HepG2 (cell line): ENCODE data around the gene GGNBP2. TPM values are rescaled to one million over a fixed set of nuclear protein-coding genes. Genes with fewer than 3 reads are reported as not detected.

ENCODE experiments used
- CENPX ChIP-seq: sonication (generic); formaldehyde crosslinking; IDR thresholded peaks from 2 replicates; pipeline ENCODE4 v1.9.0; 2021; ENCODE audit warnings: mild to moderate bottlenecking, missing genetic modification reagents, moderate library complexity
- CREM ChIP-seq, 2 experiments: sonication (generic) in 1 of 2; formaldehyde crosslinking in 1 of 2; IDR thresholded peaks; 2 replicates each; pipeline versions ENCODE4 v1.4.0 to v1.6.1; 2016 to 2020; ENCODE audit warnings: antibody characterized with exemption in 1 of 2, mild to moderate bottlenecking in 1 of 2, missing genetic modification reagents in 1 of 2
- GLI4 ChIP-seq: sonication (generic); formaldehyde crosslinking; IDR thresholded peaks from 2 replicates; pipeline ENCODE4 v1.5.1; 2020; ENCODE audit warnings: missing genetic modification reagents, mild to moderate bottlenecking, moderate library complexity, borderline replicate concordance
- KAT8 ChIP-seq: IDR thresholded peaks from 2 replicates; pipeline ENCODE4 v1.6.1; 2016; ENCODE audit warnings: missing genetic modification reagents, missing compliant biosample characterization
- MXD1 ChIP-seq: sonication (generic); formaldehyde crosslinking; IDR thresholded peaks from 2 replicates; pipeline ENCODE4 v1.4.0; 2020; ENCODE audit warnings: mild to moderate bottlenecking, missing genetic modification reagents
- PHB2 ChIP-seq: fragments of 450-650 bp; IDR thresholded peaks from 2 replicates; pipeline ENCODE4 v1.6.1; 2018; ENCODE audit not compliant: partially characterized antibody
- RORA ChIP-seq: sonication (generic); formaldehyde crosslinking; IDR thresholded peaks from 2 replicates; pipeline ENCODE4 v1.5.0; 2020; ENCODE audit warnings: mild to moderate bottlenecking, missing genetic modification reagents, moderate library complexity
- SIX1 ChIP-seq: sonication (generic); formaldehyde crosslinking; IDR thresholded peaks from 2 replicates; pipeline ENCODE4 v1.4.0; 2020; ENCODE audit warnings: missing genetic modification reagents, borderline replicate concordance
- SP4 ChIP-seq: sonication (generic); formaldehyde crosslinking; IDR thresholded peaks from 2 replicates; pipeline ENCODE4 v1.8.1; 2023; ENCODE audit warnings: mild to moderate bottlenecking, missing genetic modification reagents
- SPEN ChIP-seq: sonication (generic); formaldehyde crosslinking; IDR thresholded peaks from 2 replicates; pipeline ENCODE4 v1.5.1; 2020; ENCODE audit warnings: low read depth, mild to moderate bottlenecking, missing genetic modification reagents
- THAP8 ChIP-seq: sonication (generic); formaldehyde crosslinking; IDR thresholded peaks from 2 replicates; pipeline ENCODE4 v1.5.1; 2020; ENCODE audit warnings: missing genetic modification reagents, mild to moderate bottlenecking, borderline replicate concordance
- THRA ChIP-seq: sonication (generic); formaldehyde crosslinking; IDR thresholded peaks from 2 replicates; pipeline ENCODE4 v1.4.0; 2020; ENCODE audit warnings: missing genetic modification reagents, borderline replicate concordance
- TOE1 ChIP-seq: sonication (generic); formaldehyde crosslinking; IDR thresholded peaks from 2 replicates; pipeline ENCODE4 v1.4.0; 2020; ENCODE audit warnings: mild to moderate bottlenecking, missing genetic modification reagents
- USF2 ChIP-seq, 2 experiments: sonication (generic) in 1 of 2; formaldehyde crosslinking in 1 of 2; IDR thresholded peaks; 2 replicates each; pipeline versions ENCODE4 v1.5.1 to v1.6.1; 2011 to 2020; ENCODE audit warnings: borderline replicate concordance in 1 of 2, low read depth in 1 of 2, low read length in 1 of 2, mild to moderate bottlenecking in 1 of 2, missing genetic modification reagents in 1 of 2, moderate library complexity in 1 of 2
- ZNF331 ChIP-seq: sonication (generic); formaldehyde crosslinking; IDR thresholded peaks from 2 replicates; pipeline ENCODE4 v1.4.0; 2020; ENCODE audit warnings: missing genetic modification reagents
- ZNF609 ChIP-seq: sonication (generic); formaldehyde crosslinking; IDR thresholded peaks from 2 replicates; pipeline ENCODE4 v1.4.0; 2020; ENCODE audit warnings: mild to moderate bottlenecking, missing genetic modification reagents, borderline replicate concordance
- ZNF709 ChIP-seq: sonication (generic); formaldehyde crosslinking; IDR thresholded peaks from 2 replicates; pipeline ENCODE4 v1.5.0; 2020; ENCODE audit warnings: mild to moderate bottlenecking, missing genetic modification reagents
- polyA plus RNA-seq, 8 experiments: library from polyadenylated mRNA; depleted of rRNA in 3 of 8; stranded (reverse) in 7 of 8; unstranded in 1 of 8; fragments of >200 nt; fragmentation: Illumina TruSeq in 4 of 8; extraction: Trizol in 4 of 8; gene quantifications; 2 replicates each; pipeline versions ENCODE4 v1.2.1 to v1.2.3, GENCODE V29; 2011 to 2016; ENCODE audit warnings: low read depth in 4 of 8, missing spikeins in 1 of 8, mixed read lengths in 1 of 8; ENCODE audit not compliant: insufficient read depth in 1 of 8
- total RNA-seq, 5 experiments: library from RNA; depleted of rRNA; stranded (reverse); fragments of >200 nt; fragmentation: Illumina TruSeq; extraction: Trizol; gene quantifications; 2 replicates each; pipeline ENCODE4 v1.2.3, GENCODE V29; 2016; ENCODE audit warnings: low read depth in 1 of 5

The GGNBP2 gene
- total and polyA plus RNA-seq, 2 of the 13 experiments (the other 11 are each of a cell fraction or from before 2014, with no cell fraction given): 53.3 to 84.2 TPM

GRCh38 chr17:36545077-36545464 lies 352 bp downstream of the GGNBP2 start (continued):
- peak; percentile 56; the same call in 1 of the 2 replicates for TF ChIP-seq THAP8 (CRISPR knock-in tag)
- TF ChIP-seq MXD1 (CRISPR knock-in tag): 0 out of 2 replicates have a peak, but pooled peaks have one; percentile 17
- TF ChIP-seq RORA: no peak
- no peak for TF ChIP-seq GLI4 (CRISPR knock-in tag)
- TF ChIP-seq ZNF609 (CRISPR knock-in tag): no peak
- no peak for TF ChIP-seq CENPX (CRISPR knock-in tag)
- TF ChIP-seq USF2 (IDR thresholded peaks at IDR 0.05; ENCODE audit: low read depth, low read length): no peak
- TF ChIP-seq USF2 (CRISPR knock-in tag; IDR thresholded peaks at IDR 0.05; ENCODE audit: borderline replicate concordance): no peak
- TF ChIP-seq TOE1 (CRISPR knock-in tag): no peak
- TF ChIP-seq THRA (CRISPR knock-in tag): peak; percentile 4; the same call in 1 of the 2 replicates
- TF ChIP-seq SPEN: 0 out of 2 replicates have a peak, but pooled peaks have one; percentile 2
- TF ChIP-seq SP4 (CRISPR knock-in tag): no peak
- no peak for TF ChIP-seq SIX1
- no peak for TF ChIP-seq PHB2
- TF ChIP-seq ZNF709 (CRISPR knock-in tag): no peak
- no peak for TF ChIP-seq KAT8
- TF ChIP-seq CREM (IDR thresholded peaks at IDR 0.05): no peak
- TF ChIP-seq CREM (CRISPR knock-in tag; IDR thresholded peaks at IDR 0.05): 0 out of 2 replicates have a peak, but pooled peaks have one; percentile 6
- no peak for TF ChIP-seq ZNF331 (CRISPR knock-in tag)
